Measurements from ENCODE around the gene ELAPOR1. TPM values are rescaled to one million over a fixed set of nuclear protein-coding genes. Genes with fewer than 3 reads are reported as not detected.

The ELAPOR1 gene
- total RNA-seq, 1 donor from 2014 or later, result 0.25 TPM

- no peak overlapping the region for H3K4me3 ChIP-seq
- no peaks in the 10 kb centered on the region for H3K27me3 ChIP-seq
- DNase-seq (ENCODE audit: extremely low spot score in 2 of 2), result no peak
- no peaks in the 10 kb centered on the region for H3K9me3 ChIP-seq
- TF ChIP-seq POLR2A (IDR thresholded peaks at IDR 0.05), result no peak
- TF ChIP-seq POLR2AphosphoS5 (IDR thresholded peaks at IDR 0.05; ENCODE audit: insufficient read depth in 1 of 2, low read depth in 1 of 2), result no peak
- no peak for TF ChIP-seq CTCF (IDR thresholded peaks at IDR 0.05)
- intact Hi-C loops (cut with DNase I), result no loop called here
- H3K27ac ChIP-seq, result no peak overlapping the region
- H3K4me1 ChIP-seq, result no peaks in the 10 kb centered on the region
- no peaks in the 10 kb centered on the region for H3K36me3 ChIP-seq
These were observed 19.9 kb downstream of the ELAPOR1 start for GRCh38 chr1:109133815-109134214.

GRCh38 chr1:109134423-109134822 lies 20.5 kb downstream of the ELAPOR1 start:
- no peaks in the 10 kb centered on the region for H3K36me3 ChIP-seq
- H3K27ac ChIP-seq, result no peak overlapping the region
- H3K27me3 ChIP-seq, result no peaks in the 10 kb centered on the region
- intact Hi-C loops (cut with DNase I), result no loop called here
- no peaks in the 10 kb centered on the region for H3K4me1 ChIP-seq
- H3K4me3 ChIP-seq, result no peak overlapping the region
- no peak for TF ChIP-seq POLR2AphosphoS5 (IDR thresholded peaks at IDR 0.05; ENCODE audit: insufficient read depth in 1 of 2, low read depth in 1 of 2)
- TF ChIP-seq CTCF (IDR thresholded peaks at IDR 0.05), result no peak
- no peak for TF ChIP-seq POLR2A (IDR thresholded peaks at IDR 0.05)
- DNase-seq (ENCODE audit: extremely low spot score in 2 of 2), result no peak
- no peaks in the 10 kb centered on the region for H3K9me3 ChIP-seq

GRCh38 chr1:109135940-109136339 lies 22.0 kb downstream of the ELAPOR1 start:
- H3K27ac ChIP-seq, result no peak overlapping the region
- no peak overlapping the region for H3K4me3 ChIP-seq
- no peaks in the 10 kb centered on the region for H3K27me3 ChIP-seq
- H3K36me3 ChIP-seq, result no peaks in the 10 kb centered on the region
- no peaks in the 10 kb centered on the region for H3K9me3 ChIP-seq
- H3K4me1 ChIP-seq, result no peaks in the 10 kb centered on the region
- no peak for TF ChIP-seq POLR2AphosphoS5 (IDR thresholded peaks at IDR 0.05; ENCODE audit: insufficient read depth in 1 of 2, low read depth in 1 of 2)
- TF ChIP-seq POLR2A (IDR thresholded peaks at IDR 0.05), result no peak
- no peak for TF ChIP-seq CTCF (IDR thresholded peaks at IDR 0.05)
- intact Hi-C loops (cut with DNase I), result no loop called here
- no peak for DNase-seq (ENCODE audit: extremely low spot score in 2 of 2)

- DNase-seq (ENCODE audit: extremely low spot score in 2 of 2), result no peak
- intact Hi-C loops (cut with DNase I), result no loop called here
- no peak for TF ChIP-seq POLR2AphosphoS5 (IDR thresholded peaks at IDR 0.05; ENCODE audit: insufficient read depth in 1 of 2, low read depth in 1 of 2)
These were observed 22.9 kb downstream of the ELAPOR1 start for GRCh38 chr1:109136766-109137165.

GRCh38 chr1:109137958-109138357 lies 24.0 kb downstream of the ELAPOR1 start:
- TF ChIP-seq POLR2AphosphoS5 (IDR thresholded peaks at IDR 0.05; ENCODE audit: insufficient read depth in 1 of 2, low read depth in 1 of 2) (no peak), CTCF (IDR thresholded peaks at IDR 0.05) (no peak), POLR2A (IDR thresholded peaks at IDR 0.05) (no peak)
- no peaks in the 10 kb centered on the region for H3K36me3 ChIP-seq
- DNase-seq (ENCODE audit: extremely low spot score in 2 of 2), result no peak
- no peak overlapping the region for H3K27ac ChIP-seq
- intact Hi-C loops (cut with DNase I), result no loop called here
- H3K4me3 ChIP-seq, result no peak overlapping the region
- H3K27me3 ChIP-seq, result no peaks in the 10 kb centered on the region
- no peaks in the 10 kb centered on the region for H3K9me3 ChIP-seq
- no peaks in the 10 kb centered on the region for H3K4me1 ChIP-seq

More at GRCh38 chr1:109136766-109137165, 22.9 kb downstream of the ELAPOR1 start:
- Histone ChIP-seq H3K4me3 (no peak overlapping the region), H3K36me3 (no peaks in the 10 kb centered on the region), H3K27ac (no peak overlapping the region), H3K27me3 (no peaks in the 10 kb centered on the region), H3K9me3 (no peaks in the 10 kb centered on the region), H3K4me1 (no peaks in the 10 kb centered on the region)
